ENCODE data around the gene RPS3A.

DNA sequence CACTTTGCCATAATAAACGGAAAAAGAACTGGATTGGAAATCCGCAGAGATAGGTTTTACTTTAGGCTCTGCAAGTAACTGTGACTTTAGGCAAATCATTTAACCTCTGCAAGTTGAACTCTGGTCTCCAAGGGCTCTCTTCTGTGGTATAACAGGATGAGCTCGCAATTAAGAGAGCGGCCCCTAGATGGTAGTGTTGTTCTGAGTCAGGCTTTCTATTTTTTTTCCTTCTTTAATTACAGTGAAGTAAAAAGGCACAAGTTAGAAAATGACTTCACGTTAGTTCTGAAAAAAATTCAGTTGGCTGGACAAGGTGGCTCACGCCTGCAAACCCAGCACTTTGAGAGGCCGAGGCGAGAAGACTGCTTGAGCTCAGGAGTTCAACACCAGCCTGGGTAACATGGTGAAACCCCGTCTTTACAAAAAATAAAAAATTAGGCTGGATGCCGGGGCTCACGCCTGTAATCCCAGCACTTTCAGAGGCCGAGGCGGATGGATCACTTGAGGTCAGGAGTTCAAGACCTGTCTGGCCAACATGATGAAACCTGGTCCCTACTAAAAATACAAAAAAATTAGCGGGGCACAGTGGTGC lies 18.0 kb downstream of the RPS3A start:
- TF ChIP-seq CEBPB (IDR thresholded peaks at IDR 0.05) (no peak), MAFK (IDR thresholded peaks at IDR 0.05; ENCODE audit: partially characterized antibody) (no peak)

Data from A549 (cell line).